ENCODE results near the gene EXD2.

- TF ChIP-seq CTCF (IDR thresholded peaks at IDR 0.05 in 4 of 5, conservative IDR thresholded peaks at IDR 0.05 in 1 of 5) (no peak), POLR2A (IDR thresholded peaks at IDR 0.05) (no peak)
Observed at GRCh38 chr14:69261761-69262331, 70.5 kb downstream of the EXD2 start.
